PC-3 (cell line): ENCODE data around the gene PDPK1. TPM values are rescaled to one million over a fixed set of nuclear protein-coding genes. Genes with fewer than 3 reads are reported as not detected.

Experiments used
- ATAC-seq: fragments of 200-7000 bp; cut with Tn5 transposase; 2 replicates; pipeline ENCODE4 v1.9.1; 2020; ENCODE audit warnings: mild to moderate bottlenecking, moderate library complexity
- BruUV-seq: library from RNA; stranded (reverse); fragments of 400-500 nt; replicated peaks from 2 replicates; lab custom pipeline; 2021; lab: Mats Ljungman, UMichigan
- CTCF ChIA-PET: fragments of 300-600 bp; sonication (Branson Sonifier 250); formaldehyde crosslinking; loops from one replicate; lab custom pipeline; 2022; ENCODE audit warnings: antibody characterized with exemption; lab: Charles Lee
- POLR2A ChIA-PET: fragments of 300-600 bp; sonication (Branson Sonifier 250); formaldehyde crosslinking; loops from one replicate; lab custom pipeline; 2022; ENCODE audit warnings: antibody characterized with exemption; ENCODE audit not compliant: unreplicated experiment; lab: Charles Lee
- DNase-seq: peaks from one replicate; pipeline ENCODE4 v3.0.0-alpha.2; 2015
- H2AFZ ChIP-seq: fragments of 300-600 bp; sonication (generic); 2 replicates; pipeline ENCODE4 v1.6.0; 2016; ENCODE audit warnings: antibody characterized with exemption, low read length
- H3F3A ChIP-seq: fragments of 300-600 bp; sonication (generic); one replicate; pipeline ENCODE4 v1.6.0; 2017; ENCODE audit warnings: antibody characterized with exemption, low read length, control low read depth, mild to moderate bottlenecking; ENCODE audit not compliant: unreplicated experiment
- H3K27ac ChIP-seq: fragments of 300-600 bp; sonication (generic); 2 replicates; pipeline ENCODE4 v1.5.1; 2016; ENCODE audit warnings: mild to moderate bottlenecking, low read length
- H3K27me3 ChIP-seq: fragments of 300-600 bp; sonication (generic); 2 replicates; pipeline ENCODE4 v1.6.1; 2016; ENCODE audit warnings: low read length, mixed read lengths
- H3K36me3 ChIP-seq: fragments of 300-600 bp; sonication (generic); 2 replicates; pipeline ENCODE4 v1.6.1; 2016; ENCODE audit warnings: low read depth, mixed run types, low read length, mixed read lengths
- H3K4me1 ChIP-seq: fragments of 300-600 bp; sonication (generic); 2 replicates; pipeline ENCODE4 v1.5.1; 2016; ENCODE audit warnings: low read length; ENCODE audit not compliant: insufficient read depth
- H3K4me2 ChIP-seq: fragments of 300-600 bp; sonication (generic); 2 replicates; pipeline ENCODE4 v1.6.0; 2016; ENCODE audit warnings: low read length
- H3K4me3 ChIP-seq: fragments of 300-600 bp; sonication (generic); 2 replicates; pipeline ENCODE4 v1.5.1; 2016; ENCODE audit warnings: mild to moderate bottlenecking, low read length, mixed read lengths
- H3K79me2 ChIP-seq: fragments of 300-600 bp; sonication (generic); 2 replicates; pipeline ENCODE4 v1.6.1; 2017; ENCODE audit warnings: low read length, mixed read lengths
- H3K9ac ChIP-seq: fragments of 300-600 bp; sonication (generic); 2 replicates; pipeline ENCODE4 v1.6.0; 2016; ENCODE audit warnings: mild to moderate bottlenecking, low read length
- H3K9me2 ChIP-seq: fragments of 300-600 bp; sonication (generic); replicated peaks from 2 replicates; pipeline ENCODE4 v1.6.1; 2016; ENCODE audit warnings: mixed run types, low read length, mixed read lengths
- H3K9me3 ChIP-seq: fragments of 300-600 bp; sonication (generic); 2 replicates; pipeline ENCODE4 v1.6.1; 2016; ENCODE audit warnings: low read length, mixed read lengths
- H4K20me1 ChIP-seq: fragments of 300-600 bp; sonication (generic); 2 replicates; pipeline ENCODE4 v1.6.1; 2016; ENCODE audit warnings: low read length, mixed read lengths
- CTCF ChIP-seq: fragments of 300-600 bp; sonication (generic); conservative IDR thresholded peaks from 2 replicates; pipeline ENCODE4 v1.5.1; 2017; ENCODE audit warnings: antibody characterized with exemption, low read depth, mild to moderate bottlenecking, low read length
- EZH2 ChIP-seq: fragments of 300-600 bp; sonication (generic); IDR thresholded peaks from one replicate; pipeline ENCODE4 v1.6.1; 2017; ENCODE audit warnings: antibody characterized with exemption, mild to moderate bottlenecking, low read length; ENCODE audit not compliant: unreplicated experiment
- EZH2phosphoT487 ChIP-seq: fragments of 300-600 bp; sonication (generic); IDR thresholded peaks from 2 replicates; pipeline ENCODE4 v1.6.1; 2018; ENCODE audit warnings: mild to moderate bottlenecking, antibody characterized with exemption, low read length, borderline replicate concordance
- intact Hi-C: fragments of 100-400 bp; cut with micrococcal nuclease; formaldehyde crosslinking; loops from 2 replicates; pipeline ENCODE4 v1.9.0; 2023
- total RNA-seq: library from RNA; depleted of rRNA; stranded (reverse); fragments of >200 nt; gene quantifications from 2 replicates; pipeline ENCODE4 v1.2.3, GENCODE V29; 2014

Gene PDPK1
- total RNA-seq, 1 experiment from 2014 or later: 13.7 TPM

- no peaks in the 10 kb centered on the region for H4K20me1 ChIP-seq
- H3K27ac ChIP-seq: no peak overlapping the region
- POLR2A ChIA-PET: no interaction called here
- H3K4me2 ChIP-seq: no peak overlapping the region
- no peak overlapping the region for H3K4me3 ChIP-seq
- H3K4me1 ChIP-seq: no peaks in the 10 kb centered on the region
- no peak for TF ChIP-seq CTCF
- TF ChIP-seq EZH2: no peak
- TF ChIP-seq EZH2phosphoT487: no peak
- no peaks in the 10 kb centered on the region for H3K27me3 ChIP-seq
- CTCF ChIA-PET: no interaction called here
- H3K9ac ChIP-seq: no peak overlapping the region
- intact Hi-C loops: no loop called here
- no peak overlapping the region for H2AFZ ChIP-seq
- no peaks in the 10 kb centered on the region for H3K9me3 ChIP-seq
- H3F3A ChIP-seq: no peaks in the 10 kb centered on the region
- no TSS peak for BruUV-seq
- no peak for DNase-seq
- no peak for ATAC-seq
- H3K9me2 ChIP-seq: no peaks in the 10 kb centered on the region
- no peaks in the 10 kb centered on the region for H3K36me3 ChIP-seq
- no peaks in the 10 kb centered on the region for H3K79me2 ChIP-seq
Measured at GRCh38 chr16:2490190-2491105, 47.4 kb upstream of the PDPK1 start.

GRCh38 chr16:2492292-2492691 is 45.5 kb upstream of the PDPK1 start:
- Histone ChIP-seq H3K4me3 (no peak overlapping the region), H2AFZ (no peak overlapping the region), H3K9me2 (no peaks in the 10 kb centered on the region), H3K4me2 (no peak overlapping the region), H3F3A (no peaks in the 10 kb centered on the region), H3K9ac (no peak overlapping the region), H3K27me3 (no peaks in the 10 kb centered on the region), H3K4me1 (no peaks in the 10 kb centered on the region), H4K20me1 (no peaks in the 10 kb centered on the region), H3K27ac (no peak overlapping the region), H3K79me2 (no peaks in the 10 kb centered on the region), H3K9me3 (no peaks in the 10 kb centered on the region), H3K36me3 (no peaks in the 10 kb centered on the region)
- CTCF ChIA-PET: no interaction called here
- BruUV-seq: no TSS peak
- intact Hi-C loops: no loop called here
- ATAC-seq: no peak
- POLR2A ChIA-PET: no interaction called here
- no peak for DNase-seq
- TF ChIP-seq CTCF: no peak
- no peak for TF ChIP-seq EZH2
- no peak for TF ChIP-seq EZH2phosphoT487

- ChIA-PET CTCF (no interaction called here), POLR2A (no interaction called here)
- Histone ChIP-seq H3K27me3 (no peaks in the 10 kb centered on the region), H3K27ac (no peak overlapping the region), H3K4me1 (no peaks in the 10 kb centered on the region), H4K20me1 (no peaks in the 10 kb centered on the region), H3K4me2 (no peak overlapping the region), H3K79me2 (no peaks in the 10 kb centered on the region), H3K9me3 (no peaks in the 10 kb centered on the region), H3K9me2 (no peaks in the 10 kb centered on the region), H3K36me3 (no peaks in the 10 kb centered on the region), H3K9ac (no peak overlapping the region), H3K4me3 (no peak overlapping the region), H3F3A (no peaks in the 10 kb centered on the region), H2AFZ (no peak overlapping the region)
- DNase-seq: no peak
- BruUV-seq: no TSS peak
- no peak for ATAC-seq
- TF ChIP-seq EZH2: no peak
- no peak for TF ChIP-seq CTCF
- no peak for TF ChIP-seq EZH2phosphoT487
- intact Hi-C loops: no loop called here
Measured at GRCh38 chr16:2493605-2494004, 44.2 kb upstream of the PDPK1 start.
